Stomach smooth muscle (tissue), 2 donors: ENCODE data around the gene CTNNA3.

Experiments
- H3K27ac ChIP-seq: one replicate; pipeline ENCODE4 v1.7.0; 2013; ENCODE audit warnings: mild to moderate bottlenecking, low read length, inconsistent platforms
- H3K27me3 ChIP-seq, 2 donors: one replicate each; pipeline ENCODE4 v1.7.0; 2013; ENCODE audit warnings: low read length in 2 of 2; ENCODE audit not compliant: insufficient read depth in 2 of 2, control insufficient read depth in 1 of 2
- H3K36me3 ChIP-seq, 2 donors: one replicate each; pipeline ENCODE4 v1.7.0; 2013; ENCODE audit warnings: low read length in 2 of 2; ENCODE audit not compliant: control insufficient read depth in 2 of 2, insufficient read depth in 2 of 2
- H3K4me1 ChIP-seq: one replicate; pipeline ENCODE4 v1.7.0; 2013; ENCODE audit warnings: low read length; ENCODE audit not compliant: control insufficient read depth, insufficient read depth
- H3K4me3 ChIP-seq, 2 donors: one replicate each; pipeline ENCODE4 v1.7.0; 2013; ENCODE audit warnings: low read length in 2 of 2
- H3K9ac ChIP-seq, 2 donors: one replicate each; pipeline ENCODE4 v1.7.0; 2013; ENCODE audit warnings: low read length in 2 of 2, mild to moderate bottlenecking in 1 of 2
- H3K9me3 ChIP-seq, 2 donors: one replicate each; pipeline ENCODE4 v1.7.0; 2013; ENCODE audit warnings: low read length in 2 of 2; ENCODE audit not compliant: control insufficient read depth in 2 of 2
- donor health status: healthy.
- donor health status: Pancreatic carcinoma.

CTNNA3 gene

DNA sequence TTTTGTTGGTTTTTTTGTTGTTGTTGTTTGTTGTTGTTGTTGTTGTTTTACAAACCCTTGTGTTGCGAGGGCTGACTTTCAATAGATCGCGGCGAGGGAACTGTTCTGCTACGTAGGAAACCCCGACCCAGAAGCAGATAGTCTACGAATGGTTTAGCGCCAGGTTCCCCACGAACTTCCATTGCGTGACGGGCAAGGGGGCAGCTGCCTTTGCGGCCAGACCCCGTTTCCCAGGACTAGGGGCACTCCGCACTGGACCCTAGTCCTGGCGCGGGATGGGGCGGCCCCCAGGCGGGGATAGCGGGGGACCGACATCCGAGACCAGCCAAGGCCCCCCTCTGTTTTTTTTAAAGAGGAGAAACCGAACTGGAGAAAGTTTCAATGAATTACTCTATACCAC, 650.6 kb downstream of the CTNNA3 start:
- Histone ChIP-seq H3K4me3 (no peak overlapping the region), H3K9me3 (no peaks in the 10 kb centered on the region), H3K27ac (no peak overlapping the region), H3K9ac (no peak overlapping the region), H3K27me3 (no peaks in the 10 kb centered on the region), H3K36me3 (no peaks in the 10 kb centered on the region), H3K4me1 (no peaks in the 10 kb centered on the region)

DNA sequence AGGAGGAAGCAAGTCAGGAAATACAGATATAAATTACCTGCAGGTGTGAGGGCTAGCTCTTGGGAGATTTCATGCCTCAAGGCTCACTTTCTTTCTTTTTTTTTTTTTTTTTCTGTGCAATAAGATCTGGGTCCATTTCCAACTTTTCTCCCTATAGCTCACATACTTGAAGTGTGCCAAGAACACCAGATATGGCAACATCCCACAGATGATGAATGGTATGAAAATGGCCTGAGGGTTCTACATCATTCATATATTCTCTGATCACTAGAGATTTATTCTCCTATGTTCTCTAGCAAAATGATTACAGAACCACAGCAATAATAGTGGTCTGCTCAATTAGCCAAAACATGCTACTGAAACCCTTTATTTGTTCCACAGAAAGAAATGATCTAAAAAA, 653.0 kb downstream of the CTNNA3 start:
- Histone ChIP-seq H3K9me3 (no peaks in the 10 kb centered on the region), H3K9ac (no peak overlapping the region), H3K4me1 (no peaks in the 10 kb centered on the region), H3K36me3 (no peaks in the 10 kb centered on the region), H3K27me3 (no peaks in the 10 kb centered on the region), H3K4me3 (no peak overlapping the region), H3K27ac (no peak overlapping the region)

DNA sequence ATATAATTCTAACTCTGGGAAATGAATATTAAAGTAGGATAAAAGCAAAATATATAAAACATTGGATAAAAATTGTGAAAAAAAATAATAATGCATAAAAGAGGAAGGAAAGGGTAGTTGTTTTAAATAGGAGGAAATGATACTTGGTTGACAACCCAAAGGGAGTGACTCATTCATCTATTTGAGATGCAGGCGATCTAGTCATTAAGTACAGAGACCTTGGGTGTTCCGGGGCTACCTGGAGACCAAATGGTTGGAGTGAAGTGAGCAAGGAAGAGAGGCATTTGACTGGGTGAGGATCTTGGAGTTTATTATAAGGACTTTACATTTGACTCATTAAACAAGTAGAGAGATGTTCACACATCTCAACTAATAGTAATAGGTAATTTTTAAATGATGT, 659.2 kb downstream of the CTNNA3 start:
- no peaks in the 10 kb centered on the region for H3K9me3 ChIP-seq
- H3K27me3 ChIP-seq: no peaks in the 10 kb centered on the region
- no peaks in the 10 kb centered on the region for H3K4me1 ChIP-seq
- H3K27ac ChIP-seq: no peak overlapping the region
- no peak overlapping the region for H3K9ac ChIP-seq
- H3K4me3 ChIP-seq: no peak overlapping the region
- H3K36me3 ChIP-seq: no peaks in the 10 kb centered on the region

DNA sequence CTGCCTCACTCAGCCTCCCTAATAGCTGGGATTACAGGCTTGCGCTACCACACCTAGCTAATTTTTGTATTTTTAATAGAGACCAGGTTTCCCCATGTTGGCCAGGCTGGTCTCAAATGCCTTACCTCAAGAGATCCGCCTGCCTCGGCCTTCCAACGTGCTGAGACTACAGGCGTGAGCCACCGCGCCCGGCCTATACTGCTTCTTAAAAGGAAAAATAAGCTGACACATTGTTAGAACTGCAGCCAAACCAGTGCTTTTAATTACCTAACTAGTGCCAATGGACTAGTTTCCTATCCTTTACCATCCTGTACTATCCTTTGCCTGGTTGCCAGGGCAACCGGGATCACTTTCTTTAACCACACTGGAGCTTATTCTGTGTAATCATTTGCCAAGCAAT, 662.1 kb downstream of the CTNNA3 start:
- Histone ChIP-seq H3K4me3 (no peak overlapping the region), H3K27ac (no peak overlapping the region), H3K9me3 (no peaks in the 10 kb centered on the region), H3K36me3 (no peaks in the 10 kb centered on the region), H3K4me1 (no peaks in the 10 kb centered on the region), H3K9ac (no peak overlapping the region), H3K27me3 (no peaks in the 10 kb centered on the region)

DNA sequence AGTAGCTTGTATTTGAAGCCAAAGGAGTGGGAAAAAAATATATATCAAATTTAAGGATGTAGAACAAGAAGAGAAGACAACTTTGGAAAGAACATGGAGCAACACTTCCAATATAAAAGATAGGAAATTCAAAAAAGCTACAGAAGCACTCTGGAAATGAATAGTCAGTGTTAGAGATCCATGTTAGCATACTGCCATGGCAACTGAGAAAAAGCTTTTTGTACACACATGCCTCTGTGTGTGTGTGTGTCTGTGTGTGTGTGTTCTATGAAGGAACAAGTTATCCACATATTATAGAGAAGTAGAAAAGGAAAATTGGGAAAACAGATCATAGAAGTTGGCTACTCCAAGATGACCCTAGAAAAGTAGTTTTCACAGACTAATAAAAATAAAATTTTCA, 673.9 kb downstream of the CTNNA3 start:
- Histone ChIP-seq H3K36me3 (no peaks in the 10 kb centered on the region), H3K4me3 (no peak overlapping the region), H3K9me3 (no peaks in the 10 kb centered on the region), H3K27me3 (no peaks in the 10 kb centered on the region), H3K9ac (no peak overlapping the region), H3K27ac (no peak overlapping the region), H3K4me1 (no peaks in the 10 kb centered on the region)

DNA sequence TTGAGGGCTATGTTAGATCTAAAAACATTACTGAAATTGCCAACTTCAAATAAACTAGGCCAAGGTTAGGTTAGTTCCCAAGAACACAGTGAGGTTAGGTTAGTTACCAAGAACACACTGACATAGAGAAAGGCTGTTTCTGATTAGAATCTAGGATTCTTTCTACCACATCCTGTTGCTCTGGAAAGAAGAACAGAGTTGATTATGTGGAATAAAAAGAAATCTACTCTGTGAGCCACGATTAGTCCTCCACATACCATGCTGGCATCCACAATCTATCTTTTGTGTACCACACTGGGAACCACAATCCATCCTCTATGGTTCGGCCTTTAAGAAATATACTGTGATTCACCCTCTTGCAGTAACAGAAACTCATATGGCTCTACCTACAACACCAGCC, 678.8 kb downstream of the CTNNA3 start:
- Histone ChIP-seq H3K9me3 (no peaks in the 10 kb centered on the region), H3K27ac (no peak overlapping the region), H3K36me3 (no peaks in the 10 kb centered on the region), H3K9ac (no peak overlapping the region), H3K27me3 (no peaks in the 10 kb centered on the region), H3K4me1 (no peaks in the 10 kb centered on the region), H3K4me3 (no peak overlapping the region)

DNA sequence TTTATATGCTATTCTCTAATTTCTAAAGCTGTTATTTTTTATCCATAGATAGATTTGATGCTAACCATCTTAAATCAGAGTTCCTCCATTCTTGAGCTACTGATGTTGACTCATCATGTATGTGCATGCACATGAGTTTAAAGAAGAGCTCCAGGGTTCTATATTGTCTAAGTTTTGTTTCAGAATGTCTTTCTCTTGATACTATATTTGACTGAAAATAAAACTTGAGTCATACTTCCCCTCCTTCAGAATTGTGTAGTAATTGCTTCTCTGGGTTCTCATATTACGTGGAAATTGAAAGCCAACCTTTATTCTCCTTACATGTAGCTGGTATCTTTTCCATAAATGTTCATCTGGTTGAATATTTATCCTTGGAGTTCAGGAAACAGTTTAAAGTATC, 680.8 kb downstream of the CTNNA3 start:
- H3K9ac ChIP-seq: no peak overlapping the region
- H3K27ac ChIP-seq: no peak overlapping the region
- H3K27me3 ChIP-seq: no peaks in the 10 kb centered on the region
- H3K4me1 ChIP-seq: no peaks in the 10 kb centered on the region
- H3K36me3 ChIP-seq: no peaks in the 10 kb centered on the region
- no peak overlapping the region for H3K4me3 ChIP-seq
- no peaks in the 10 kb centered on the region for H3K9me3 ChIP-seq

DNA sequence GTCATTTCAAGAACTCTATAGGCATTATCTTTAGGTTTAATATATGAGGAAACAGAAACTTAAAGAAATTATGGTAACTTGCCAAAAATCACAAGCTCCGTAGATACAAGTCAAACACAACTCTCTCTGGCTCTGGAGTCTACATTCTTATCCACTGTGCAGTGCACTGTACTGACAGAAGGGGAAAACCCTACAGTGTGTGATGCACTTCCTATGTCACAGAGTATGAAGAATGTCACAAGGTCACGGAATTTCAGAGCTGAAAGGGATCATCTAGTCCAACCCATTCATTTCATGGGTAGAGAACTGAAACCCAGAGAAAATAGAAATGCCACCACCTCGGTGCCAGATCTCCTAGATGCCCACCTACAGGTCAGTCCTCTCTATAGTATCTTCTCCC, 684.0 kb downstream of the CTNNA3 start:
- Histone ChIP-seq H3K9me3 (no peaks in the 10 kb centered on the region), H3K9ac (no peak overlapping the region), H3K27ac (no peak overlapping the region), H3K4me1 (no peaks in the 10 kb centered on the region), H3K36me3 (no peaks in the 10 kb centered on the region), H3K27me3 (no peaks in the 10 kb centered on the region), H3K4me3 (no peak overlapping the region)

DNA sequence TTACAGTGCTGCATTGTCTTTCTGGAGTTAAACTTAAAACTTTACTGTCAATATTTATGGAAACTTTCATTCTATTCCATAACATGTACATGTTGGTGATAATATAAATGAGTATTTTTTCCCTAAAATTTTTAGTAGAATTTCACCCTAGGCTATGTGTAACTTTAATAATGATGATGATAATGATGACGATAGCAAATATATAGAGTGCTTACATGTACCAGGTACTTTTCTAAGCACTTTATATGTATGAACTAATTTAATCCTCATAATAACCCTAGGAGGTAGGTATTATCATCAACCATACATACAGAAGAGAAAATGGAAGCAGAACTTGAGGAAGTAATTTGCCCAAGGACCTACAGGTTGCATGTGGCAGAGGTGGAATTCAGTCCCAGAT, 684.5 kb downstream of the CTNNA3 start:
- no peaks in the 10 kb centered on the region for H3K9me3 ChIP-seq
- H3K4me1 ChIP-seq: no peaks in the 10 kb centered on the region
- H3K27me3 ChIP-seq: no peaks in the 10 kb centered on the region
- H3K9ac ChIP-seq: no peak overlapping the region
- no peak overlapping the region for H3K27ac ChIP-seq
- no peaks in the 10 kb centered on the region for H3K36me3 ChIP-seq
- H3K4me3 ChIP-seq: no peak overlapping the region

DNA sequence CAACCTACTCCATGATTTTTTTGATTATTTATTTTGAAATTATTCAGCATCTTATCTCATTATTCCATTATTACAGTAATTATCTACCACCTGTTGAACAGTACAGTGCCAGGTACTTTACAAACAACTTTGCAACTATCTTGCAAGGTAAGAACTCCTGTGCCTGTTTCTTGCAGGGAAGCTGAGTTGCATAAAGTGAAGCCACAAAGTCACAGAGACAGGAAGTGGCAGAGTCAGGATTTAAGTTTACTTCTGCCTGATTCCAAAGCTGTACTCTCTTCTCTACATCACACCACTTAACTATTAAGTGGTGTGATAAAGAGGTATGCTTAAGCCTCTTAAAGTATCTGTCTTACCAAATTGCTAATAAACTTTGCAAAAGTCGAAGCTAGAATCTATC, 690.0 kb downstream of the CTNNA3 start:
- no peak overlapping the region for H3K9ac ChIP-seq

DNA sequence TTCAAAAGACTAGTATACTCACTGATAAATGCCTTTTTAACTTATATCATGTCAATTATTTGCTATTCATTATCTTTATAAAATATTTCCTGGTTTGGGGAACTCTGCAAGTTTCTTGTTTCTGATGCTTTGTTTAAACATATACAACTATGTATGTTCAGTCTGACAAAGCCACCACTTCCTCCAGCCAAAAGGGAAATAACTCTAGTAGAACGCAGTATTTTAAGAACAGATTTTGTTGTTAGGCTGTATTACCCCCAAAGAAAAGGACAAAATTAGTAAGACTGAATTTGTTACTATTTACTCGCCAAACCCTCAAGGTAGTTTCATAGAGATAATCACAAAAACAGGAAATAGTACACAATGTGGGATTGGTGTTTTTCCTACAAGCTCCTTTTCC, 691.3 kb downstream of the CTNNA3 start:
- H3K9me3 ChIP-seq: no peaks in the 10 kb centered on the region

More for the DNA sequence above, 690.0 kb downstream of the CTNNA3 start:
- Histone ChIP-seq H3K27me3 (no peaks in the 10 kb centered on the region), H3K4me3 (no peak overlapping the region), H3K27ac (no peak overlapping the region), H3K36me3 (no peaks in the 10 kb centered on the region), H3K9me3 (no peaks in the 10 kb centered on the region), H3K4me1 (no peaks in the 10 kb centered on the region)

More for the DNA sequence above, 691.3 kb downstream of the CTNNA3 start:
- H3K4me1 ChIP-seq: no peaks in the 10 kb centered on the region
- no peak overlapping the region for H3K27ac ChIP-seq
- no peak overlapping the region for H3K9ac ChIP-seq
- no peaks in the 10 kb centered on the region for H3K36me3 ChIP-seq
- H3K4me3 ChIP-seq: no peak overlapping the region
- H3K27me3 ChIP-seq: no peaks in the 10 kb centered on the region
